Measurements from ENCODE around the gene HMGN1.

Gene HMGN1, protein sequence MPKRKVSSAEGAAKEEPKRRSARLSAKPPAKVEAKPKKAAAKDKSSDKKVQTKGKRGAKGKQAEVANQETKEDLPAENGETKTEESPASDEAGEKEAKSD

GRCh38 chr21:39348355-39349210 lies at the start of gene HMGN1:
Gene HMGN1 (minus strand): TSS chr21:39349088. CDS start chr21:39348917, 171 bp downstream.
- Histone ChIP-seq H3K4me3 (ENCODE audit: low read length, poor library complexity, severe bottlenecking) (peak within 1 kb of the TSS; percentile 98), H3K36me3 (ENCODE audit: insufficient read depth, low read length) (peaks cover 28% of the 10 kb centered on the region), H3K9me2 (replicated peaks; ENCODE audit: low read depth, low read length) (no peaks in the 10 kb centered on the region), H3F3A (ENCODE audit: low read depth) (0 out of 2 replicates have a peak, but pooled peaks cover 7% of the 10 kb centered on the region), H3K9ac (ENCODE audit: low read depth, low read length, poor library complexity, severe bottlenecking) (peak within 1 kb of the TSS; percentile 99), H3K4me2 (ENCODE audit: low read depth, low read length, poor library complexity, severe bottlenecking) (peak within 1 kb of the TSS; percentile 97), H3K27me3 (ENCODE audit: insufficient read depth, low read length, poor library complexity, severe bottlenecking) (no peaks in the 10 kb centered on the region), H4K20me1 (ENCODE audit: insufficient read depth, low read length, poor library complexity, severe bottlenecking) (peaks cover 49% of the 10 kb centered on the region), H3K4me1 (ENCODE audit: insufficient read depth, low read length, poor library complexity, severe bottlenecking) (peaks cover 39% of the 10 kb centered on the region), H3K79me2 (ENCODE audit: insufficient read depth, low read length) (peaks cover 60% of the 10 kb centered on the region), H2AFZ (ENCODE audit: low read length) (peak within 1 kb of the TSS; percentile 96), H3K9me3 (ENCODE audit: insufficient read depth, low read depth, low read length) (no peaks in the 10 kb centered on the region)
- no peak for TF ChIP-seq EZH2phosphoT487 (IDR thresholded peaks at IDR 0.05; ENCODE audit: borderline replicate concordance)
- TF ChIP-seq, protein P1, sequence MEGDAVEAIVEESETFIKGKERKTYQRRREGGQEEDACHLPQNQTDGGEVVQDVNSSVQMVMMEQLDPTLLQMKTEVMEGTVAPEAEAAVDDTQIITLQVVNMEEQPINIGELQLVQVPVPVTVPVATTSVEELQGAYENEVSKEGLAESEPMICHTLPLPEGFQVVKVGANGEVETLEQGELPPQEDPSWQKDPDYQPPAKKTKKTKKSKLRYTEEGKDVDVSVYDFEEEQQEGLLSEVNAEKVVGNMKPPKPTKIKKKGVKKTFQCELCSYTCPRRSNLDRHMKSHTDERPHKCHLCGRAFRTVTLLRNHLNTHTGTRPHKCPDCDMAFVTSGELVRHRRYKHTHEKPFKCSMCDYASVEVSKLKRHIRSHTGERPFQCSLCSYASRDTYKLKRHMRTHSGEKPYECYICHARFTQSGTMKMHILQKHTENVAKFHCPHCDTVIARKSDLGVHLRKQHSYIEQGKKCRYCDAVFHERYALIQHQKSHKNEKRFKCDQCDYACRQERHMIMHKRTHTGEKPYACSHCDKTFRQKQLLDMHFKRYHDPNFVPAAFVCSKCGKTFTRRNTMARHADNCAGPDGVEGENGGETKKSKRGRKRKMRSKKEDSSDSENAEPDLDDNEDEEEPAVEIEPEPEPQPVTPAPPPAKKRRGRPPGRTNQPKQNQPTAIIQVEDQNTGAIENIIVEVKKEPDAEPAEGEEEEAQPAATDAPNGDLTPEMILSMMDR (conservative IDR thresholded peaks at IDR 0.05; ENCODE audit: low read length) = no peak

DNA sequence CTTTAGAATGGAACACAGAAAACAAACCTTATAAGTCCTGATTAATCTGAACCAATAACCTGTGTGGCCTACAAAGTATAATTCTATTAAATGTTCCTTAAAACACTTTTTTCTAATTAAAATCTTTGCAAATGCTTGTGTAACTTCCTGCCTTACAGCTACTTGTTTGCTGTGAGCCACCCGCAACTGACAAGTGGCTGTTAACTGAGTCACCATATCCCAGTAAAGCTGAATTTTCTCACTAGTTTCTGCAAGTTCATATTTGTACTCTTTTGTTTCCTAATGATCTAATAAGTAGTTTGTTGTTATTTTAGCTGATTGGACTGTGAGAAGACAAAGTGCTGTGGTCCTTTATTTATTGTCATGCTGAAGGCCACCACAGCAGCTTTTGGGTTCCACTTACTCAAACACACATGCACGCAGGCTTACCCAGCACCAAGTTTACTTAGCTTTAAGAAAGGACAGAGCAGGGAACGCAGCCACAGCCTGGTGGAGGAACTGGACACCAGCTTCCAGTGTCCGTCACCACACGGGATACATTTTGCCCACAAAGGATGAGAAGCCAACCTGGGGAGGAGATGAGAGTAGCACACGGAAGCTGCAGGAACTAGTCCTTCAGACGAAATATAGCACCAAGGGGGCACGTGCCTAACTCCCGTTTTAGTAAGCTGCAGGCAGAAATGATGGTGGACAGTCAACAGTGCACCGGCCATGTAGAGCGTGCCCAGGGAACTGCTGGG lies 48.9 kb upstream of the HMGN1 start:
- Histone ChIP-seq H3K4me2 (ENCODE audit: low read depth, low read length, poor library complexity, severe bottlenecking) (no peak overlapping the region), H3K79me2 (ENCODE audit: insufficient read depth, low read length) (no peaks in the 10 kb centered on the region), H3F3A (ENCODE audit: low read depth) (no peaks in the 10 kb centered on the region), H3K36me3 (ENCODE audit: insufficient read depth, low read length) (peaks cover 30% of the 10 kb centered on the region; the same call in 1 of the 2 replicates), H2AFZ (ENCODE audit: low read length) (no peak overlapping the region), H3K9me2 (replicated peaks; ENCODE audit: low read depth, low read length) (no peaks in the 10 kb centered on the region), H3K9ac (ENCODE audit: low read depth, low read length, poor library complexity, severe bottlenecking) (no peak overlapping the region), H3K4me1 (ENCODE audit: insufficient read depth, low read length, poor library complexity, severe bottlenecking) (no peaks in the 10 kb centered on the region), H3K27me3 (ENCODE audit: insufficient read depth, low read length, poor library complexity, severe bottlenecking) (no peaks in the 10 kb centered on the region), H4K20me1 (ENCODE audit: insufficient read depth, low read length, poor library complexity, severe bottlenecking) (no peaks in the 10 kb centered on the region), H3K4me3 (ENCODE audit: low read length, poor library complexity, severe bottlenecking) (no peak overlapping the region), H3K9me3 (ENCODE audit: insufficient read depth, low read depth, low read length) (no peaks in the 10 kb centered on the region)
- TF ChIP-seq, protein P1 (conservative IDR thresholded peaks at IDR 0.05; ENCODE audit: low read length) = no peak
- no peak for TF ChIP-seq EZH2phosphoT487 (IDR thresholded peaks at IDR 0.05; ENCODE audit: borderline replicate concordance)

- peaks cover under 1% of the 10 kb centered on the region; the same call in 1 of the 2 replicates for H3F3A ChIP-seq (ENCODE audit: low read depth)
- H3K4me3 ChIP-seq (ENCODE audit: low read length, poor library complexity, severe bottlenecking) = no peak overlapping the region
- peaks cover 19% of the 10 kb centered on the region; the same call in 1 of the 2 replicates for H3K79me2 ChIP-seq (ENCODE audit: insufficient read depth, low read length)
- peaks cover 10% of the 10 kb centered on the region for H3K4me1 ChIP-seq (ENCODE audit: insufficient read depth, low read length, poor library complexity, severe bottlenecking)
- no peaks in the 10 kb centered on the region for H4K20me1 ChIP-seq (ENCODE audit: insufficient read depth, low read length, poor library complexity, severe bottlenecking)
- no peaks in the 10 kb centered on the region for H3K9me2 ChIP-seq (replicated peaks; ENCODE audit: low read depth, low read length)
- H3K36me3 ChIP-seq (ENCODE audit: insufficient read depth, low read length) = peaks cover 44% of the 10 kb centered on the region; the same call in 1 of the 2 replicates
- H3K4me2 ChIP-seq (ENCODE audit: low read depth, low read length, poor library complexity, severe bottlenecking) = no peak overlapping the region
- no peak overlapping the region for H3K9ac ChIP-seq (ENCODE audit: low read depth, low read length, poor library complexity, severe bottlenecking)
- no peak overlapping the region for H2AFZ ChIP-seq (ENCODE audit: low read length)
- no peaks in the 10 kb centered on the region for H3K27me3 ChIP-seq (ENCODE audit: insufficient read depth, low read length, poor library complexity, severe bottlenecking)
- TF ChIP-seq, protein P1 (conservative IDR thresholded peaks at IDR 0.05; ENCODE audit: low read length) = no peak
- no peak for TF ChIP-seq EZH2phosphoT487 (IDR thresholded peaks at IDR 0.05; ENCODE audit: borderline replicate concordance)
- H3K9me3 ChIP-seq (ENCODE audit: insufficient read depth, low read depth, low read length) = no peaks in the 10 kb centered on the region
These were observed 44.1 kb upstream of the HMGN1 start for GRCh38 chr21:39392981-39393380.

All from Loucy (cell line).